ENCODE measurements around the gene NID2.

GRCh38 chr14:52095794-52096193, 26.9 kb upstream of the NID2 start:
- no peak for TF ChIP-seq POLR2AphosphoS5 (IDR thresholded peaks at IDR 0.05; ENCODE audit: low read depth, low read length)
- no peak for TF ChIP-seq REST (IDR thresholded peaks at IDR 0.05; ENCODE audit: insufficient read depth in 1 of 2, low read depth in 2 of 2, low read length in 2 of 2)

All from PFSK-1 (cell line).